ENCODE results near the gene TIMP1.

Gene TIMP1

DNA sequence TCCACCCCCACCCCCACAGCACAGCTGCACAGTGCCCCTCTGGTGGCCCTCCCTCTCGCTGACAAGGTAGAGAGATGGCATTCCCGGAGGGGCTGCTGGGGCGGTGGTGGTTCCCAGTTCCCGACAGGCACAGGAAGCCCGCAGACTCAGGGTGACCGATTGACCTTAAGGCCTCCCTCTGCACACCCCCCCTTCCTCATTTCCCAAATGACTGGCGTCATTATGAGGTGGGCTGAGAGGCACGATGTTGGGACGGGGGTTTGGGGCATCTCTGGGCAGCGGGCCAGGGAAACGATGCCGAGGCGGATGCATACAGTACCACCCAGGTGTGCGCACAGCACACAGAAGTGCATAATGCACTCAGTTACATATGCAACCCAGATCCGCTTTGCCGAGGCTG, 3.5 kb upstream of the TIMP1 start:
- DNase-seq (ENCODE audit: low read depth), result no peak
- no peak overlapping the region for H3K4me3 ChIP-seq (ENCODE audit: control insufficient read depth, low read depth, low read length)
- TF ChIP-seq, protein P1, sequence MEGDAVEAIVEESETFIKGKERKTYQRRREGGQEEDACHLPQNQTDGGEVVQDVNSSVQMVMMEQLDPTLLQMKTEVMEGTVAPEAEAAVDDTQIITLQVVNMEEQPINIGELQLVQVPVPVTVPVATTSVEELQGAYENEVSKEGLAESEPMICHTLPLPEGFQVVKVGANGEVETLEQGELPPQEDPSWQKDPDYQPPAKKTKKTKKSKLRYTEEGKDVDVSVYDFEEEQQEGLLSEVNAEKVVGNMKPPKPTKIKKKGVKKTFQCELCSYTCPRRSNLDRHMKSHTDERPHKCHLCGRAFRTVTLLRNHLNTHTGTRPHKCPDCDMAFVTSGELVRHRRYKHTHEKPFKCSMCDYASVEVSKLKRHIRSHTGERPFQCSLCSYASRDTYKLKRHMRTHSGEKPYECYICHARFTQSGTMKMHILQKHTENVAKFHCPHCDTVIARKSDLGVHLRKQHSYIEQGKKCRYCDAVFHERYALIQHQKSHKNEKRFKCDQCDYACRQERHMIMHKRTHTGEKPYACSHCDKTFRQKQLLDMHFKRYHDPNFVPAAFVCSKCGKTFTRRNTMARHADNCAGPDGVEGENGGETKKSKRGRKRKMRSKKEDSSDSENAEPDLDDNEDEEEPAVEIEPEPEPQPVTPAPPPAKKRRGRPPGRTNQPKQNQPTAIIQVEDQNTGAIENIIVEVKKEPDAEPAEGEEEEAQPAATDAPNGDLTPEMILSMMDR (conservative IDR thresholded peaks at IDR 0.05; ENCODE audit: control insufficient read depth, insufficient read depth, low read depth, low read length), result no peak

DNA sequence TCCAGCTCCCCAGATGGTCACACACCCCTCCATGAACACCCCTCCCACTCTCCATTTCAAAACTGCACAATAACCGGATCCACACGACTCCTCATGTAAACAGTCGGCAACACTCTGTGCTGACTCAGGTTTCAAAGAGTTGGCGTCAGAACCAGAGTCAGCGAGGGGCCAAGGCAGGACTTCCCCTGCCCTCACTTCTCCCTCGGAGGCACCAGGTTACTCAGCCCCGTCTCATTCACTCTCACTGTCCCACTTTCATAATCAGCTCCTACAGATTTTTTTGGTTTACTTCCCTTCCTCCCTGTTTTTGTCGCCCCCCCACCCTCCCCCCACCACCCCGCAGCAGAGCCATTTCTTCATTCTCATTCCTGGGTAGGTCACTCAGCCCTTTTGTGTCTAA, 2.7 kb upstream of the TIMP1 start:
- TF ChIP-seq, protein P1 (conservative IDR thresholded peaks at IDR 0.05; ENCODE audit: control insufficient read depth, insufficient read depth, low read depth, low read length), result no peak
- no peak overlapping the region for H3K4me3 ChIP-seq (ENCODE audit: control insufficient read depth, low read depth, low read length)
- DNase-seq (ENCODE audit: low read depth), result peak; percentile 93

DNA sequence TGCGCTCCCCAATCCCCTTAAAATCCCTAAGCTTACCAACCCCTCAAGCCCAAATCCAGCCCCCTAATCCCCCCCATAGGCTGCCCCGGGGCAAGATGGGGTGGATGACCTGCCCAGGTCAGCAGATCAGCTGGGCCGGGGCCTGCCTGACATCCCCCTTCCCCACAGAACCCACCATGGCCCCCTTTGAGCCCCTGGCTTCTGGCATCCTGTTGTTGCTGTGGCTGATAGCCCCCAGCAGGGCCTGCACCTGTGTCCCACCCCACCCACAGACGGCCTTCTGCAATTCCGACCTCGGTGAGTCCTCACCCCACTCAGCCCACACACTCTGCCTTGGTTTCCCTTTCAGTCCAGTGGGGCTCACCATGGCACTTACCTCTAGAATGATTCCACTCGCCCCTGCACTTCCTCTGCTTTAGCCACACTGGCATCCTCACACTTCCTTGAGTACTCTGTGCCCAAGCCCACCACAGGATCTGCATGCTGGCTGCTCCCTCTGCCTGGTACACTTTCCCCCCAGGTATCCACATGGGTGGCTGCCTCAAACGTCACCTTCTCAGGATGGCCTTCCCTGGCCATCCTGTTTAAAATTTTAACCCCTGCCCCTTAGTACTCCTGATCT, 1.1 kb downstream of the TIMP1 start:
- peak overlapping the region; percentile 73 for H3K4me3 ChIP-seq (ENCODE audit: control insufficient read depth, low read depth, low read length)
- TF ChIP-seq, protein P1 (conservative IDR thresholded peaks at IDR 0.05; ENCODE audit: control insufficient read depth, insufficient read depth, low read depth, low read length), result no peak
- DNase-seq (ENCODE audit: low read depth), result no peak

- H3K4me3 ChIP-seq (ENCODE audit: control insufficient read depth, low read depth, low read length), result peak overlapping the region; percentile 73
- TF ChIP-seq, protein P1 (conservative IDR thresholded peaks at IDR 0.05; ENCODE audit: control insufficient read depth, insufficient read depth, low read depth, low read length), result no peak
- DNase-seq (ENCODE audit: low read depth), result peak; percentile 76
These were observed 2.5 kb downstream of the TIMP1 start for GRCh38 chrX:47584714-47585113.

GRCh38 chrX:47585273-47585672, 3.0 kb downstream of the TIMP1 start:
- no peak for DNase-seq (ENCODE audit: low read depth)
- H3K4me3 ChIP-seq (ENCODE audit: control insufficient read depth, low read depth, low read length), result peak overlapping the region; percentile 12
- TF ChIP-seq, protein P1 (conservative IDR thresholded peaks at IDR 0.05; ENCODE audit: control insufficient read depth, insufficient read depth, low read depth, low read length), result no peak

- H3K4me3 ChIP-seq (ENCODE audit: control insufficient read depth, low read depth, low read length), result no peak overlapping the region
- TF ChIP-seq, protein P1 (conservative IDR thresholded peaks at IDR 0.05; ENCODE audit: control insufficient read depth, insufficient read depth, low read depth, low read length), result no peak
- DNase-seq (ENCODE audit: low read depth), result no peak
These were observed 4.0 kb downstream of the TIMP1 start for GRCh38 chrX:47586043-47586787.
